OCI-LY1 (cell line): ENCODE data around the gene PRSS1.

Experiments
- H2AFZ ChIP-seq: fragments of 200-600 bp; sonication (generic), shearing (Covaris generic); 2 replicates; pipeline ENCODE4 v1.6.0; 2014; ENCODE audit warnings: antibody characterized with exemption, mild to moderate bottlenecking, low read length
- H3F3A ChIP-seq: fragments of 200-600 bp; sonication (generic), shearing (Covaris generic); 2 replicates; pipeline ENCODE4 v1.6.0; 2014; ENCODE audit warnings: mild to moderate bottlenecking, antibody characterized with exemption, low read length, moderate library complexity; ENCODE audit not compliant: insufficient read depth
- H3K27ac ChIP-seq: fragments of 200-600 bp; sonication (generic); 2 replicates; pipeline ENCODE4 v1.5.1; 2014; ENCODE audit warnings: low read length, mixed run types, mild to moderate bottlenecking, low read depth; ENCODE audit not compliant: poor library complexity, severe bottlenecking
- H3K27me3 ChIP-seq: fragments of 200-600 bp; sonication (generic); 2 replicates; pipeline ENCODE4 v1.6.0; 2014; ENCODE audit warnings: antibody characterized with exemption, mild to moderate bottlenecking, low read length, moderate library complexity; ENCODE audit not compliant: insufficient read depth
- H3K36me3 ChIP-seq: fragments of 200-600 bp; sonication (generic); 2 replicates; pipeline ENCODE4 v1.6.1; 2014; ENCODE audit warnings: mild to moderate bottlenecking, antibody characterized with exemption, low read length, moderate library complexity, mixed read lengths; ENCODE audit not compliant: insufficient read depth
- H3K4me1 ChIP-seq: fragments of 200-600 bp; sonication (generic); 2 replicates; pipeline ENCODE4 v1.5.1; 2014; ENCODE audit warnings: mild to moderate bottlenecking, low read length, moderate library complexity; ENCODE audit not compliant: insufficient read depth, severe bottlenecking
- H3K4me2 ChIP-seq: fragments of 200-600 bp; sonication (generic), shearing (Covaris generic); 2 replicates; pipeline ENCODE4 v1.6.1; 2014; ENCODE audit warnings: low read length
- H3K4me3 ChIP-seq: fragments of 200-600 bp; sonication (generic); 2 replicates; pipeline ENCODE4 v1.5.1; 2014; ENCODE audit warnings: low read length, low read depth, mild to moderate bottlenecking, mixed read lengths; ENCODE audit not compliant: poor library complexity, severe bottlenecking
- H3K79me2 ChIP-seq: fragments of 200-600 bp; shearing (Covaris generic); 2 replicates; pipeline ENCODE4 v1.6.1; 2016; ENCODE audit warnings: mixed run types, low read length, mixed read lengths; ENCODE audit not compliant: insufficient read depth
- H3K9ac ChIP-seq: fragments of 200-600 bp; sonication (generic), shearing (Covaris generic); 2 replicates; pipeline ENCODE4 v1.6.1; 2014; ENCODE audit warnings: mild to moderate bottlenecking, low read length, mixed read lengths
- H3K9me2 ChIP-seq: fragments of 200-600 bp; sonication (generic), shearing (Covaris generic); 2 replicates; pipeline ENCODE4 v1.6.1; 2014; ENCODE audit warnings: low read depth, mild to moderate bottlenecking, low read length, mixed read lengths
- H3K9me3 ChIP-seq: fragments of 200-600 bp; shearing (Covaris generic); 2 replicates; pipeline ENCODE4 v1.6.1; 2014; ENCODE audit warnings: low read length, mixed read lengths
- H4K20me1 ChIP-seq: fragments of 200-600 bp; sonication (generic), shearing (Covaris generic); 2 replicates; pipeline ENCODE4 v1.6.0; 2016; ENCODE audit warnings: mild to moderate bottlenecking, low read length; ENCODE audit not compliant: insufficient read depth
- CTCF ChIP-seq: fragments of 200-600 bp; sonication (generic), shearing (Covaris generic); IDR thresholded peaks from 2 replicates; pipeline ENCODE4 v1.5.1; 2017; ENCODE audit warnings: mild to moderate bottlenecking, antibody characterized with exemption, low read length, moderate library complexity, mixed read lengths
- EZH2 ChIP-seq: fragments of 200-600 bp; sonication (generic), shearing (Covaris generic); IDR thresholded peaks from 2 replicates; pipeline ENCODE4 v1.8.0; 2017; ENCODE audit warnings: borderline replicate concordance, mixed run types, mild to moderate bottlenecking, antibody characterized with exemption, low read length, moderate library complexity, mixed read lengths

PRSS1 gene

GRCh38 chr7:142772673-142773072, 23.4 kb downstream of the PRSS1 start:
- H4K20me1 ChIP-seq: no peaks in the 10 kb centered on the region
- H3K4me1 ChIP-seq: peaks cover 15% of the 10 kb centered on the region
- no peaks in the 10 kb centered on the region for H3K36me3 ChIP-seq
- no peaks in the 10 kb centered on the region for H3K27me3 ChIP-seq
- H3K4me3 ChIP-seq: no peak overlapping the region
- H2AFZ ChIP-seq: no peak overlapping the region
- no peaks in the 10 kb centered on the region for H3K9me2 ChIP-seq
- no peak overlapping the region for H3K9ac ChIP-seq
- H3K27ac ChIP-seq: no peak overlapping the region
- TF ChIP-seq EZH2 (no peak), CTCF (no peak)
- H3K79me2 ChIP-seq: no peaks in the 10 kb centered on the region
- no peaks in the 10 kb centered on the region for H3F3A ChIP-seq
- no peaks in the 10 kb centered on the region for H3K9me3 ChIP-seq
- no peak overlapping the region for H3K4me2 ChIP-seq

- H3K9ac ChIP-seq: no peak overlapping the region
- H3K4me1 ChIP-seq: peaks cover 15% of the 10 kb centered on the region
- TF ChIP-seq CTCF: no peak
- no peak for TF ChIP-seq EZH2
- no peaks in the 10 kb centered on the region for H3K79me2 ChIP-seq
- no peak overlapping the region for H2AFZ ChIP-seq
- H3K27ac ChIP-seq: no peak overlapping the region
- no peaks in the 10 kb centered on the region for H3F3A ChIP-seq
- H3K36me3 ChIP-seq: no peaks in the 10 kb centered on the region
- no peaks in the 10 kb centered on the region for H3K9me2 ChIP-seq
- no peaks in the 10 kb centered on the region for H4K20me1 ChIP-seq
- H3K27me3 ChIP-seq: no peaks in the 10 kb centered on the region
- no peak overlapping the region for H3K4me2 ChIP-seq
- H3K9me3 ChIP-seq: no peaks in the 10 kb centered on the region
- H3K4me3 ChIP-seq: no peak overlapping the region
Observed at GRCh38 chr7:142773230-142773629, 24.0 kb downstream of the PRSS1 start.

GRCh38 chr7:142773937-142774744, 24.9 kb downstream of the PRSS1 start:
- H3F3A ChIP-seq: no peaks in the 10 kb centered on the region
- no peak overlapping the region for H2AFZ ChIP-seq
- no peak overlapping the region for H3K4me3 ChIP-seq
- no peaks in the 10 kb centered on the region for H3K9me2 ChIP-seq
- no peaks in the 10 kb centered on the region for H3K79me2 ChIP-seq
- H3K27me3 ChIP-seq: 0 out of 2 replicates have a peak, but pooled peaks cover 3% of the 10 kb centered on the region
- no peak overlapping the region for H3K27ac ChIP-seq
- H3K36me3 ChIP-seq: no peaks in the 10 kb centered on the region
- no peaks in the 10 kb centered on the region for H3K9me3 ChIP-seq
- no peaks in the 10 kb centered on the region for H4K20me1 ChIP-seq
- no peak overlapping the region for H3K9ac ChIP-seq
- TF ChIP-seq EZH2: no peak
- TF ChIP-seq CTCF: no peak
- H3K4me2 ChIP-seq: no peak overlapping the region
- peaks cover 15% of the 10 kb centered on the region for H3K4me1 ChIP-seq
